Left lobe of liver (tissue), 2 donors: ENCODE measurements around the gene TRIM33. TPM values are rescaled to one million over a fixed set of nuclear protein-coding genes. Genes with fewer than 3 reads are reported as not detected.
"Not testable (repeated sequence)": the region's sequence is repeated elsewhere in the genome, so short reads cannot be mapped to it uniquely, and the experiment has no call there.

Experiments used
- ATAC-seq: fragments of 200-7000 bp; cut with Tn5 transposase; one replicate; pipeline ENCODE4 v1.9.1; 2020; ENCODE audit warnings: mild to moderate bottlenecking, moderate library complexity
- DNase-seq: peaks from one replicate; pipeline ENCODE4 v3.0.0-alpha.2; 2020; ENCODE audit warnings: low spot score
- total RNA-seq: library from RNA; stranded (reverse); gene quantifications from one replicate; pipeline ENCODE4 v1.2.1, GENCODE V29; 2021
- donor health status: DM: no; HTN: no; CAD: no; lungs with moderate emphysema.
- donor health status: DM: no; HTN: yes; CAD: no.

TRIM33 gene
- total RNA-seq, 1 donor from 2014 or later, result 13.7 TPM

DNA sequence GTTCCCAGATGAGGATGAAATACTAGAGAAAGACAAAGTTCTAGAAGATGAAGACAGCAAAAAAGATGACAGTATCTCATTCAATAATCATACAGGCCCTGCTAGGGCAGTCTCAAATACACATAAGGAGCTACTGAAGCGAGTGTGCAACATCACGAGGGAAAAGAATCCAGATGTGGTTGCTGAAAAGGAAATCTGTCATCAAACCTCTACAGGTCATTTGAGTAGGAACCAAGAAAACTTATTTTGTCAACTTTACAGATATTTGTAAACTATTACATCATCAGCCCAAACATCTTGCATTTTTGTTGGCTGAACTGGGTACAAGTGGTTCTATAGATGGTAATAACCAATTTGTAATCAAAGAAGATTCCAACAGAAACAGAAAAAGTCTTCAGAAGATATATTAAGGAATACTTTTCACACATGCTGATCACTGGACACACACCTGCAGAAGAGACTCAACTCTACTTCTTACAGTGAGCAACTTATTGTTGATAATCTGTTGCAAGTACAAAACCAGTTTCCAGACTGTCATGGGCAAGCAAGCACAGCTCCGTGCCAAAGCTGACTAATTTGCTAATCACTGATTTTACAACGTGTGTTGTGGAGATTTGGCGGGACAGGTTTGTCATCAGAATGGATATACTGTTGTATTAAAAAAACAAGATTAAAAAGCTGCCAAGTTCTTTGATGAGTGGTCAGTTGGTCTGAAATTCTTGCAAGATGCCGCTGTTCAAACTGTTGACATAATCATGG lies 42.1 kb downstream of the TRIM33 start:
- no peak for DNase-seq
- no peak for ATAC-seq

DNA sequence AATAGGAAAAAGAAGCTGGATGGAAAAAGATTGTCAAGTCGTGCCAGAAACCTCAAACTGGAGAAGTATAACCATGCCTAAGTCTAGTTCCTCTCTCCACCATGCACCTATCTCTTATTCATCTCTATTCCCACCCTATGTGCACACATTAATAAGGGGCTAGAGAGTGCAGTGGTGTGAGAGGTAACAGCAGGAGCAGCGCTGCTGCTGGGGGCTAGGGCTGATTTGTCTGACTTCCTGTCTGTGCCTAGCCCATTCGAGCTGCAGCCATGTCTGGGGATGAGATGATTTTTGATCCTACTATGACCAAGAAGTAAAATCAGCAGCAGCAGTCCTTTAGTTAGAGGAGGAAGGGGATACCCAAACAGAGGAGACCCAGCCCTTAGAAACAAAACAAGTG lies 43.0 kb downstream of the TRIM33 start:
- ATAC-seq (peak; percentile 22), DNase-seq (no peak)

DNA sequence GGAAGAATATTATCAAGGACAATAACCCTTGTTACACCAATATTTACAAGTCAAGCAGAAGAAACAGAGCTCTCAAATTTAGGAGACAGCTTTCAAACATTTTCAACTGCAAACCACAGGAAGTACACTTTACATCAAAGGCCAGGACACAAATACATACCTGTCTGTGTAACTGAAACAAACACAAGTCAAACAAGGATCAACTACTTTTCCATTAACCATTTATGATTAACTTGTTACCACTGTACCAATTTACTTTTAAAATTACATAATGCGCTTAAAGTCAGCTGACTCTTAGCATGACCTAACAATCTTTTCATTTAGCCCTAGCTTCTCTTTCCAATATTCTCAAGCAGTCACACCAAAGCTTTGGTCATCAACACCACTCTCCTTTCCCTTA lies 43.5 kb downstream of the TRIM33 start:
- no peak for DNase-seq
- peak; percentile 26 for ATAC-seq

DNA sequence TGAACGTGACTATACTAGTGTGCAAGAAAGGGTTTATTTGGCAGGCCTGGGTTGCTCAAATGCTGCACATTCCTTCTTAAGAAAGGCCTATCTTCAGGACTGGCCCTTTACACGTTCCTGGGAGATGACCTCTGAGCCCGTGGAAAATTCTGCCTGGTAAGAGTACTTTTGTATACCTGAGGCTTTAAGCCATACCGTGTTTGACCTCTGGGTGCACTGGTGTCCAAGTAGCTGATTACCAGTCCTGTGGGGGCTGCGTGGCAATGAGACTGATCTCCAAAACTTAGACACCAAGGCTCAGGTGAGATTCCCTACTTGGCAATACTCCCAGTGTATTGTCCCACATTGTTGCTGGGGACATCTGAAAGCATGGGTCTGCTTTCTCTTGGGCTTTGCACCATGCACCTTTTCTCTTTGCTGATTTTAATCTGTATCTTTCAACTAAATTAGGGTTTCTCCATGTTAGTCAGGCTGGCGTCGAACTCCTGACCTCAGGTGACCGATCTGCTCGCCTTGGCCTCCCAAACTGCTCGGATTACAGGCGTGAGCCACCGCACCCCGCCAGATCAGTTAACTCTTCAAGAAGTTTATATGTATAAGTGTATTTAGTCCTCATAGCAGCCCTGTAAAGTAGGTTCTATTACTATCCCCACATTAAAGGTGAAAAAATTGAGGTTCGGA lies 44.5 kb downstream of the TRIM33 start:
- ATAC-seq, result peak; percentile 51
- no peak for DNase-seq

DNA sequence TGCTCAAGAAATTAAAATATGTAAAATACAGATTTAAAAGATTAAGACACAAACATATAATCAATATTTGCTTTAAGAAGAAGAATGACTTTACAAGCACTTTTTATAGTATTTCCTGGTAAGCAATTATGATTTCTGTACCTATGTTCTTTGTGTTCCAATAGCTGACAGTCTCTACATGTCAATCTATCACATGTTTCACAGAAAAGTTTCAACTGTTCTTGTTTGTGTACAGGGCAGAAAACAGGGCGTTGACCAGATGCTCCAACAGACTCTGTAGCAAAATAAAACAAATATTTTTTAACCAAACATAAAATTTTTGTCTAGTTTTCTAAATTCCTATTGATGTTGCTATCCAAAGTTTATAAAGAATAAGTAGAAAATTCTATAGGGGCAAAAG lies 48.0 kb downstream of the TRIM33 start:
- DNase-seq, result no peak
- no peak for ATAC-seq

DNA sequence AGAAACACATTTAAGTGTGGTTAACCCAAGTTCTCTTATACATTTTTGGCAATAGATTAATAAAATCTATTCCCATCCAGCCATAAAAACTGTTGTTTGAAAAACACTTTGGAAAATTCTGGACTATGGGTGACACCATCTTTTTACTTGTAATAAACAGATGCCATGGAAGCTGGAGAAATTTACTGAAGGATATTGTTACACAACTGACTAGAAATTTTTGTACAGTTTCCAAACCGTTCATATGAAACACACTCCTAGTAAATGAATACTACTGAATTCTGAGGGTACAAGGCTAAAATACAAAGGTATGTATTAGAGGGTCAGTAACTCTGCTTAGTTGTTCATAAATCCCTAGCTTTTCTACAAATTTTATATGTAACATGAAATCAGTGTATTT lies 48.7 kb downstream of the TRIM33 start:
- ATAC-seq, result no peak
- no peak for DNase-seq

DNA sequence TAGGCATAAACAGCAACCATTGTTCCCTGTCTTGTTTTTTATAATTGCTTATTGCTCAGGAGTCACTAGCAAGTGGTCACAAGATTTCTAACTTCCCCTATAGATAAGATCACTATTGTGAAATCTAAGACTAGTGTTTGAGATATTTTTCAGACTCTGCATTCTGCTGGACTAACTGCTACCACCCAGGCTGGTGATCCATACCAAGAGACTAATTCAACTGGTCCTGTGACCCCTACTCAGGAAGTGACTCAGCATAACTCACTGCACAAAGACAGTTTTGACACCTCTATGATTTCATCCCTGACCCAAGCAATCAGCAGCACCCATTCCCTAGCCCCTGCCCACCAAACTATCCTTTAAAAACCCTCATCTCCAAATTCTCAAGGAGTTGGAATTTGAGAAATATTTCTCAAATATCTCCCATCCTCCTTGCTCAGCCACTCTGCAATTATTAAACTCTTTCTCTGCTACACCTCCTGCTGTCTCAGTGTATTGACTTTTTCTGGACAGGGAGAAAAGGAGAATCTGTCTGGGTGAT lies 52.7 kb downstream of the TRIM33 start:
- ATAC-seq (no peak), DNase-seq (no peak)

DNA sequence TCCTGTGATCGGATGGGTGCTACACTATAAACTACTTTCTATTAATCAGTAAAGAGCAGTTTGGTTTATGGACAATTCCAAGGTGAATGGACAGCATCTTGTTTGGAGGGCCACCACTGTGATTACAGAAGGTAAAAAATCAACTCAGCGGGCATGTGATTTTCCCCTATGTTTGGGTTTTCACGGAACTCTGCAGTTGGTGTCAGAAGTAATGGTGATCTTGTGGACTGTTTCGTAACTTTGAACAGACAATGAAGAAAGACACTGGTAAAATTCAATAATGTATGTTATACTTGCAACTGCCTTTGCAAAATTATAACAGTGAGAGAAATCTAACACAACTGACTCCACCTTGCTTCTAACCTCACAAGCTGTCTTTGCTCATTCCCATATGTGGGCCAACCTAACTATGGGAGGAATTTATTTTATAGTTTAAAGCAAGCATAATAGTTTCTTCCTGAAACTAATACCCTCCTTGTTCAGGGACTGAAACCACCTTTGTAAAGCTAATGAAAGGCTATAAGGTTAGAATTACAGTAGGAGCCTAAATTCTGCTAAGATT lies 53.2 kb downstream of the TRIM33 start:
- no peak for DNase-seq
- no peak for ATAC-seq

DNA sequence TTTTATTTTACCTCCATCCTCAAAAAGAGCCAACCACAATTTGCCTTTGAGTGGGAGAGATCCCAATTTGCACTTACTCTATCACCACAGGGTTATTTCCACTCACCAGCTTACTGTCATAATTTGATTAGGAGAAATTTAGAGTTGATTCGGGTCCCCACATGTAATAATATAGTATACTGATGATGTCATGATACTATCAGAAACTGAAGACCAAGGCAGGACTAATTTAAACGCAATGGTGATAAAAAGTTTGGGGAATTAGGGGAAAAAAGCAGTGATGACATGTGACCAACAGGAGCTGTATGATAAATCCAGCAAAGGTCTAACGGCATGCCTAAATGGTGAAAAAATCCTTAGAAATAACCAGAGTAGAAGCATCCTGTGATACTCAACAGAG lies 54.4 kb downstream of the TRIM33 start:
- DNase-seq, result no peak
- ATAC-seq, result no peak

DNA sequence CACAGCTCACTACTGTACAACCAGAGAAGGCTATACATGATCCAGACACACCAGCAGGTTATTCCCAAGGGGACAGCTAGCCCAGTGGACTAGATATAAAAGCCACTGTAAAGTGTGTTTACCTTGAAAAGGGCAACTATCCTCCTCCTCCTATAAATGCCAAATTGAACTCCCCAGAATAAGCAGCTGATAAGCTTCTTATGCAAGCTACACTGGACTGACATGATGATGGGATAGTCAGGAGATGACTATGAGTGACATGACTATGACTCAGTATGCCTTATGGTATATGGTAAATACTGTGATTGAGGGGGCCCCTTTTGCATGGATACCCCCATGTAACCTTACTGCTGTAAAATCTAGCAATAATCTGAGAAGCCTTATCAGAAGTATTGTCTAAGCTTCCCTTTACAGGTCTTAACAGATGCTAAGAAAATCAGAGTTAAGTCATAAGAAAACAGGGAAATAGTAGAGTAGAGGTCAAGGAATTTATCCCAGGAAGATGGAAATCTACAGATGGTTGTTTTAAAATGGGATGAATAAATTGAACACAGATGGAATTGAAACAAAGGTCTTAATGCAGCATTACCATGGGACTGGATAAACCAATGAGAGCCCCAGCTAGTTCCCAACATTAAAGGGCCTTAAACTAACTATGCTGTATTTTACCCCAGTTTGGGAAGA lies 55.8 kb downstream of the TRIM33 start:
- DNase-seq (no peak), ATAC-seq (peak; percentile 4)

DNA sequence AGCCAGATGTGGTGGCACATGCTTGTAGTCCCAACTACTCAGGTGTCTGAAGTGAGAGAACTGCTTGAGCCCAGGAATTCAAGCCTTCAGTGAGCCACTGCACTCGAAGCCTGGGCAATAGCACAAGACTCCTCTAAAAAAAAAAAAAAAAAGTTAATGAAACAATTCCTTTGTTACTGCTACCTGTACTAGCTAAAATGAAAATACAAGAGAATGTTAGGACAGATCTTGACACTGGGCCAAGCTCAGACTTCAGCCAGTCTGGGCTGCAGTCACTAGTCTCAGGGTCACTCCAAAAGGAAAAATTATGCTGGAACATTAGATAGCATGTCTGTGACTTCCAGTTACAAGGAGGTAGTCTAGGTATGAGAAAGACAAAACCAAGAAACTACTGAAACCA lies 56.5 kb downstream of the TRIM33 start:
- DNase-seq (no peak), ATAC-seq (peak; percentile 57)

DNA sequence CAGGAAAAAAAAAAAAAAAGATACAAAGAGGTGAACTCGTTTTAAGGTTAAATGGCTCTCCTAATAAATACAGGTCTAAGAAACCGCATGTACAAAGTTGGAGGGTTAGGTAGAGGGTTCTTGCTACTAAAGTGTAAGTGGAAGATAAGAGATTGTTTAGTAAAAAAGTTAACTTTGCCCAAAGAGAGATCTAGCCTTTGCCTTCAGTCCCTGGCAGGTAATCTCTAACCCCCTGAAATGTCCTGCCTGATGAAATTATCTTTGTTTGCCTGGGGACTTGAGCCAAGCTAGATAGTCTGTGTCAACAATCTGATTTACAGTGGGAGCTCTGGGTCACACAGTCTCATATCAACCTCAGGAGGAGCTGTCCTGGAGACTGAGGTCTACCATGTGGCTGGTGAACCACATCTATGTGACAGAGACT lies 57.6 kb downstream of the TRIM33 start:
- ATAC-seq (peak; percentile 90), DNase-seq (peak; percentile 68)

DNA sequence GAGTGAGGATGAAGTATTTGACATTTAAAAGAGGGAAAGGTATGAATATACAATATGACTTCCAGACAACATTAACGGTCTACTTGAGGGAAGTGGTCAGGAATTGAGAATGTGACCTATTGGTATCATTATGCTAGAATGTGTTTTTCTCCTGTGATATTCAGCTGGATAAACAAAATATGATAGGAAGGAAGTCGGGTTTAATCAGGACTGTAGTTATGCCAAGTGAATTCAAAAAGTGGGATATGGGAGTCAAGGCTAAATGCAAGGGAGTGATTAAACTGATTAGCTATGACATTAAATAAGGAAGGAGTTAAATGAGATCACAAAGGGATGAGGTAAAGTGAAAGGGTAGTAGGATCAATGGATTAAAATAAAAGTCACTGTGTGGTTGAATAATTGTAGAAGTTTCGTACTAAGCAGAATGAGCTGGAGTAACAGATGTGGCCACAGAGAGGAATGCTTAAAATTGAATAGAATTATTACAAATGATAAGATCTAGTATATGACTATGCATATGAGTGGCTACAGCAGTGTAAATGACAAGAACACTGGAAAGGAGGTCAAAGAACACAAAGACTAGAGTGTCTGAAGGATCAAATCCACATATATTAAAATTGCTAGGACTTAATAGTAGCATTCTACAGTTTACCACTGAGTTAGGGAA lies 62.5 kb downstream of the TRIM33 start:
- ATAC-seq, result no peak
- no peak for DNase-seq

DNA sequence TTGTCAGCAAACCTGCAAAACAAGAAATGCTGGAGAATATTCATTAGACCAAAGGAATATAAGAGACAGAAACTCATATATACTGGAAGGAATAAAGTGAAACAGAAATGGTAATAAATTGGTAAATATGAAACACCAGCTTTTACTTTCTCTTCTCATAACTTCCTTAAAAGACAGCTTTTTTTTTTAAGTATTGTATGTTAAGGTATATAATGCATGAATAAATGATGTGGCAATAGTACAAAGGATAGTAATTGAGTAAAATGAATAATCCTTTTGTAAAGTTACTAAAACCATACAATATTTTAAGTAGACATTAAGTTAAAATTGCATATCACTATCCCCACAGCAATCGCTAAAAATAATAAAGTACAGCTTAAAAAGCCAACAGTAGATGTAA lies 64.8 kb downstream of the TRIM33 start:
- DNase-seq, result no peak
- ATAC-seq, result no peak

DNA sequence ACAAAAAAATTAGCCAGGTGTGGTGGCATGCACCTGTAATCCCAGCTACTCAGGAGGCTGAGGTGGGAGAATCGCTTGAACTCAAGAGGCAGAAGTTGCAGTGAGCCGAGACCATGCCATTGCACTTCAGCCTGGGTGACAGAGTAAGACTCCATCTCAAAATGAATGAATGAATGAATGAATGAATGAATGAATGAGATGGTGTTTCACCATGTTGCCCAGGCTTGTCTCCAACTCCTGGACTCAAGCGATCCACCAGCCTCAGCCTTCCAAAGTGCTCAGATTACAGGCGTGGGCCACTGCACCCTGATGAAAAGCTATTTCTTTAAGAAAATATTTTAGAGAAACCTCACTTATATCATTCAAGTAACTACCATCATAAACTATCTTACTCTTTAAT lies 67.8 kb downstream of the TRIM33 start:
- ATAC-seq, DNase-seq: not testable (repeated sequence)

DNA sequence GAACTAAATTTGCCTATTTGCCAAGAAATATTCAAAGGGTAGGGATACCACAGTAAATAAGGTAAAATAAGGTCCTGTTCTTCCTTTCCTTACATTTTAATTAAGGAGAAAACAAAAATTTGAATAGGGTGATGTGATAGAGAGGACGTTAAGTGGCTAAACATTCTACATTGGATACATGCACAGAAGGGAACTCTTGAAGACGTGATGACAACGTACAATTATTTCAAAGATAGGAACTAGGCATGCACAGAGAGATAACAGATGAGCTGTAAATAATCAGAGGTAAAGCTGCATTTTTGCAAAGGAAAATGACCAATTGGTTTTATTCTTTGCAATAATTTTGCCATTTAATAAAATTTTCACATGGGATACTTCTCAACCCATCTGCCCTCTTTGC lies 69.7 kb downstream of the TRIM33 start:
- no peak for ATAC-seq
- DNase-seq, result no peak

DNA sequence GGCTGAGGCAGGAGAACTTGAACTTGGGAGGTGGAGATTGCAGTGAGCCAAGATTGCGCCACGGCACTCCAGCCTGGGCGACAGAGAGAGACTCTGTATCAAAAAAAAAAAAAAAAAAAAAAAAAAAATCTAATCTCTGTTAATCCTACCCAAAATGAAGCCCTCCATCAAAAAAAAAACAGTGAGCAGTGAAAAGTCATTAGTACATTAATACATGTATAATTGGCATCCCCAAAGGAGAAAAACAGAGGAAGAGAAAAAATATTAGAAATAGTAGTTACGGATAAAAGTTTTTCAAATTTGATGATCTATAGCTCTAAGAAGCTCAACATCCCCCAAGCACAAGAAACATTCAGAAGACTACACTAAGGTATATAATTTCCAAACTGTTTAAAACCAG lies 71.6 kb downstream of the TRIM33 start:
- DNase-seq, result no peak
- ATAC-seq, result no peak

DNA sequence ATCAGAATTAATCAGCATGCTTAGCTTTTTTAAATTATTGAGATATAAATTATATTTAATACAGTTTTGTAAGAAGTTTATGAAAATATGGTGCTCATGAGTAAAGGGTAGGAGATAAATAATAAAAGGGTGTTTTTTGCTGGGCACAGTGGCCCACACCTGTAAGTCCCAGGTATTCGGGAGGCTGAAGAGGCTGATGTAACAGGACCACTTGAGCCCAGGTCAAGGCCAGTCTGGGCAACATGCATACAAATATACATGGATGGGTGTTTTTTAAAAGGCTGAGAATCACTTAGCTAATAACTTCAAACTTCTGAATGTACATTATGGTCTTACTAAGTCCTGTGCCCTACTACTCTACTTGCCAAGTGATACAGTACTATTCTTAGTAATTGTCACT lies 73.2 kb downstream of the TRIM33 start:
- DNase-seq (no peak), ATAC-seq (no peak)

DNA sequence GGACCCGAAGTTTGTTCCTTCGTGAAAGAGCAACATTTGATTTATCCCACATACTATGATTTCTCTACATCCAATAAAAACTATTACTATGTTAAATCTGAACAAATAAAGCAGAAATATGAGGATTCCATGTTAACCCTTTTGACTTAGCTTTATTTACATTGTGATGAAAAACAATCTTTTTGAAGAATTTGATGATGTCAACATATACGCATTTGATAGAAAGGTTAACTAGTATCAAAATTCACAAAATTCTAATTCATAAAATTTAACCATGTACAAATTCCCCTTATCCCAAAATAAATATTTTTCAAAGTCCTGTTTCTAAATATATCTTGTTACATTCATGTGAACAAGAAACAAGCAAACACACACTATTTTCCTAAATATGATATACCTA lies 74.2 kb downstream of the TRIM33 start:
- ATAC-seq (no peak), DNase-seq (no peak)

DNA sequence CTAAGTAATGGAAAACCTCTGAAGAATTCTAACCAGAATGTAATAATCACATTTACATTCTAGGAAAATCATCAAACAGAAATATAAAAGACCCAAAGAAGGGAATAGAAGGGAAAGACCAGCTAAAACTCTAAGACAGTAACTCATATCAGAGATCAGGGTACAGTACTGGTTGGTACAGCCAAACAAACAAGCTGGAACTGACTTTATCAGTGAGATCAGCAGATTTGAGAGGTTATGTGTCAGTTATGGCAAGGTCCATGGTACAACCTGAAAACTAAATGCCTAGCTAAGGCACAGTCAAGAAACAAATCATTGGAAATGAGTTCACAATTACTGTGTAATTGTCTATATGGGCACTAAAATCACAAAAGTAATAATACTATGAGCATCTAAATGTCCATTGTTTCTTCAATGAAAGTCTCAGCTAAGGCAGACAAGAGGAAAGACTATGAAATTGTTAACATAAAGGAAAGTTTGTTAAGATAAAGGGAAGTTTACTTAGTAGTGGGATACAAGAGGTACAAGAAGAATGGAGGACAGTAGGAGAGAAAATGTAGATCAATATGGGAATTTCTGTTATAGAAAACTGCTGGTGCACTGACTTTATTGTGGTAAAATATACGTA lies 75.8 kb downstream of the TRIM33 start:
- DNase-seq (no peak), ATAC-seq (peak; percentile 96)
